Stimulated activated CD4-positive, alpha-beta T cell treated with anti-CD3 and anti-CD28 coated beads, Interleukin-2, amount 100 ng/mL, for 48 hours (primary cell): ENCODE measurements around the gene AK6.
"Not testable (repeated sequence)": the region's sequence is repeated elsewhere in the genome, so short reads cannot be mapped to it uniquely, and the experiment has no call there.

ENCODE experiments used
- DNase-seq, 2 donors: peaks; one replicate each; pipeline ENCODE4 v3.0.0-alpha.2; 2020

The AK6 gene

GRCh38 chr5:69369340-69370121 lies at the start of gene AK6, which contains the start of the genes RAD17 and TAF9:
AK6 (minus strand) TSS chr5:69369520; CDS start chr5:69369490, 30 bp downstream.
RAD17 (plus strand) TSS chr5:69369818; CDS start chr5:69372209, 2,391 bp downstream.
TAF9 (minus strand) TSS chr5:69369520; CDS start chr5:69365737, 3,783 bp downstream.
- DNase-seq = peak; percentile 82 to 84

GRCh38 chr5:69418554-69418953 lies 49.2 kb upstream of the AK6 start:
- DNase-seq = no peak

- no peak for DNase-seq
These were observed 47.4 kb upstream of the AK6 start for GRCh38 chr5:69416699-69417098.

GRCh38 chr5:69416180-69416579 lies 46.9 kb upstream of the AK6 start:
- DNase-seq = no peak

GRCh38 chr5:69415584-69415958 lies 46.3 kb upstream of the AK6 start:
- no peak for DNase-seq

- peak; percentile 7 to 17 for DNase-seq
These were observed 45.7 kb upstream of the AK6 start, which contains the start of gene MARVELD2 for GRCh38 chr5:69414885-69415583. MARVELD2 (plus strand) TSS chr5:69415116; CDS start chr5:69419386, 4,270 bp downstream.

- DNase-seq = no peak
These were observed 35.5 kb upstream of the AK6 start for GRCh38 chr5:69404659-69405330.

GRCh38 chr5:69378376-69378775 lies 9.1 kb upstream of the AK6 start:
- DNase-seq = no peak

- no peak for DNase-seq
These were observed 5.7 kb upstream of the AK6 start for GRCh38 chr5:69374911-69375446.

GRCh38 chr5:69372394-69372793 lies 3.1 kb upstream of the AK6 start:
- DNase-seq = no peak

GRCh38 chr5:69370335-69370734 lies 1.0 kb upstream of the AK6 start:
- DNase-seq = not testable (repeated sequence)

GRCh38 chr5:69368458-69369339 lies 621 bp downstream of the AK6 start:
- DNase-seq = peak in 1 of 2 donors; percentile 12

GRCh38 chr5:69367697-69368279 lies 1.5 kb downstream of the AK6 start:
- no peak for DNase-seq

GRCh38 chr5:69364850-69365249 lies 4.5 kb downstream of the AK6 start:
- no peak for DNase-seq

- DNase-seq = no peak
These were observed 4.9 kb downstream of the AK6 start for GRCh38 chr5:69364414-69364813.

GRCh38 chr5:69360442-69360841 lies 8.9 kb downstream of the AK6 start:
- DNase-seq = no peak

GRCh38 chr5:69359699-69360098 lies 9.6 kb downstream of the AK6 start:
- DNase-seq = no peak

- DNase-seq = no peak
These were observed 18.7 kb downstream of the AK6 start for GRCh38 chr5:69350664-69351063.

- no peak for DNase-seq
These were observed 26.2 kb downstream of the AK6 start for GRCh38 chr5:69343083-69343482.

- DNase-seq = no peak
These were observed 27.7 kb downstream of the AK6 start for GRCh38 chr5:69341520-69342161.

- no peak for DNase-seq
These were observed 33.9 kb downstream of the AK6 start for GRCh38 chr5:69335341-69335935.
